Esophagus squamous epithelium (tissue), 4 donors: ENCODE data around the gene DHRS4L2.
"Not testable (repeated sequence)": the region's sequence is repeated elsewhere in the genome, so short reads cannot be mapped to it uniquely, and the experiment has no call there.

Experiments
- CTCF ChIP-seq, 6 experiments: fragments of 450-650 bp in 4 of 6; fragments of 200-600 bp in 2 of 6; sonication (generic) in 2 of 6; IDR thresholded peaks; one replicate each; pipeline ENCODE4 v1.5.1; 2016 to 2019; ENCODE audit warnings: antibody characterized with exemption in 6 of 6, mild to moderate bottlenecking in 4 of 6, moderate library complexity in 4 of 6
- POLR2A ChIP-seq, 4 donors: fragments of 450-650 bp; IDR thresholded peaks; one replicate each; pipeline ENCODE4 v1.6.1; 2017; ENCODE audit warnings: antibody characterized with exemption in 4 of 4, mild to moderate bottlenecking in 4 of 4, moderate library complexity in 3 of 4

- not testable (repeated sequence) for TF ChIP-seq CTCF, POLR2A (IDR thresholded peaks at IDR 0.05)
Observed at GRCh38 chr14:24006471-24006816, 17.7 kb downstream of the DHRS4L2 start.
